Smooth muscle cell (in vitro differentiated cells): ENCODE data around the gene TOMT. TPM values are rescaled to one million over a fixed set of nuclear protein-coding genes. Genes with fewer than 3 reads are reported as not detected.
A peak's percentile ranks its signal among the peaks of the same experiment; 100 is the strongest.

Experiments used
- DNase-seq: peaks from one replicate; lab custom pipeline; 2025; ENCODE audit not compliant: unreplicated experiment; lab: John Stamatoyannopoulos, UW
- H2AFZ ChIP-seq: fragments of 200-600 bp; sonication (generic); 2 replicates; pipeline ENCODE4 v1.6.0; 2016; ENCODE audit warnings: antibody characterized with exemption, low read depth, mild to moderate bottlenecking
- H3F3A ChIP-seq: fragments of 200-600 bp; sonication (generic); 2 replicates; pipeline ENCODE4 v1.6.0; 2017; ENCODE audit warnings: antibody characterized with exemption, low read depth
- H3K27ac ChIP-seq: fragments of 200-600 bp; sonication (generic); 2 replicates; pipeline ENCODE4 v1.5.1; 2016; ENCODE audit warnings: low read depth, mild to moderate bottlenecking
- H3K27me3 ChIP-seq: fragments of 200-600 bp; sonication (generic); 2 replicates; pipeline ENCODE4 v1.6.1; 2016; ENCODE audit warnings: low read depth, mild to moderate bottlenecking
- H3K36me3 ChIP-seq: fragments of 200-600 bp; sonication (generic); 2 replicates; pipeline ENCODE4 v1.5.1; 2016; ENCODE audit warnings: low read depth
- H3K4me1 ChIP-seq: fragments of 200-600 bp; sonication (generic); 2 replicates; pipeline ENCODE4 v1.5.1; 2016; ENCODE audit warnings: low read depth
- H3K4me2 ChIP-seq: fragments of 200-600 bp; sonication (generic); 2 replicates; pipeline ENCODE4 v1.6.0; 2016; ENCODE audit warnings: mild to moderate bottlenecking
- H3K4me3 ChIP-seq: fragments of 200-600 bp; sonication (generic); 2 replicates; pipeline ENCODE4 v1.5.1; 2016; ENCODE audit warnings: mild to moderate bottlenecking
- H3K79me2 ChIP-seq: fragments of 200-600 bp; sonication (generic); 2 replicates; pipeline ENCODE4 v1.6.0; 2016; ENCODE audit warnings: low read depth, mild to moderate bottlenecking
- H3K9ac ChIP-seq: fragments of 200-600 bp; sonication (generic); 2 replicates; pipeline ENCODE4 v1.6.0; 2016; ENCODE audit warnings: low read depth
- H3K9me3 ChIP-seq: fragments of 200-600 bp; sonication (generic); replicated peaks from 2 replicates; pipeline ENCODE4 v1.5.1; 2016; ENCODE audit warnings: low read depth
- H4K20me1 ChIP-seq: fragments of 200-600 bp; sonication (generic); 2 replicates; pipeline ENCODE4 v1.6.0; 2016; ENCODE audit warnings: low read depth
- CTCF ChIP-seq: fragments of 200-600 bp; sonication (generic); IDR thresholded peaks from 2 replicates; pipeline ENCODE4 v1.5.1; 2017; ENCODE audit warnings: borderline replicate concordance, mild to moderate bottlenecking, antibody characterized with exemption; ENCODE audit not compliant: insufficient read depth, poor library complexity, severe bottlenecking
- WGBS: methylation state at CpG from one replicate; pipeline ENCODE4 v1.1.7; 2016; ENCODE audit warnings: low lambda C conversion rate; 5-methylcytosine and 5-hydroxymethylcytosine counted together
- polyA plus RNA-seq: library from polyadenylated mRNA; unstranded; fragments of >200 nt; fragmentation: Nextera tagmentation; extraction: Ambion mirVana; gene quantifications from 2 replicates; pipeline ENCODE4 v1.2.1, GENCODE V29; 2016
- total RNA-seq: library from RNA; depleted of rRNA; stranded (reverse); fragments of >200 nt; gene quantifications from 2 replicates; pipeline ENCODE4 v1.2.3, GENCODE V29; 2014

TOMT gene
- total and polyA plus RNA-seq, 2 experiments from 2014 or later, result not detected

GRCh38 chr11:72069787-72070251, 35.9 kb upstream of the TOMT start:
- Histone ChIP-seq H3K36me3 (no peaks in the 10 kb centered on the region), H4K20me1 (no peaks in the 10 kb centered on the region), H3K4me2 (peak overlapping the region; percentile 81), H2AFZ (no peak overlapping the region), H3K79me2 (peaks cover 66% of the 10 kb centered on the region), H3K4me3 (no peak overlapping the region), H3K27ac (peak overlapping the region; percentile 99), H3K4me1 (peaks cover 60% of the 10 kb centered on the region), H3K27me3 (no peaks in the 10 kb centered on the region), H3F3A (peaks cover 30% of the 10 kb centered on the region), H3K9me3 (no peaks in the 10 kb centered on the region), H3K9ac (peak overlapping the region; percentile 92)
- TF ChIP-seq CTCF, result no peak
- DNase-seq, result peak; percentile 34
- WGBS, result 0% methylated on average over 2 of the region's 2 CpGs

- no peak for DNase-seq
- Histone ChIP-seq H3K4me1 (peaks cover 64% of the 10 kb centered on the region), H3K9me3 (no peaks in the 10 kb centered on the region), H3K9ac (peak overlapping the region; percentile 45), H3K36me3 (no peaks in the 10 kb centered on the region), H3K4me2 (peak overlapping the region; percentile 81), H3K27me3 (no peaks in the 10 kb centered on the region), H4K20me1 (no peaks in the 10 kb centered on the region), H3F3A (peaks cover 35% of the 10 kb centered on the region), H2AFZ (no peak overlapping the region), H3K79me2 (peaks cover 66% of the 10 kb centered on the region), H3K4me3 (no peak overlapping the region), H3K27ac (peak overlapping the region; percentile 99)
- WGBS, result 92% methylated on average over 7 of the region's 7 CpGs
- TF ChIP-seq CTCF, result no peak
Measured at GRCh38 chr11:72070491-72070890, 35.2 kb upstream of the TOMT start.

GRCh38 chr11:72072348-72072747, 33.4 kb upstream of the TOMT start:
- no peaks in the 10 kb centered on the region for H3K36me3 ChIP-seq
- peaks cover 60% of the 10 kb centered on the region for H3K4me1 ChIP-seq
- H3K4me3 ChIP-seq, result no peak overlapping the region
- H3K27ac ChIP-seq, result peak overlapping the region; percentile 99
- H3F3A ChIP-seq, result peaks cover 42% of the 10 kb centered on the region
- no peaks in the 10 kb centered on the region for H4K20me1 ChIP-seq
- H3K27me3 ChIP-seq, result no peaks in the 10 kb centered on the region
- H3K9ac ChIP-seq, result peak overlapping the region; percentile 53
- WGBS, result 25% methylated on average over 3 of the region's 3 CpGs
- peak overlapping the region; percentile 76 for H3K4me2 ChIP-seq
- no peak for TF ChIP-seq CTCF
- no peak for DNase-seq
- peaks cover 65% of the 10 kb centered on the region for H3K79me2 ChIP-seq
- no peaks in the 10 kb centered on the region for H3K9me3 ChIP-seq
- H2AFZ ChIP-seq, result no peak overlapping the region

- peak; percentile 8 for TF ChIP-seq CTCF
- Histone ChIP-seq H3K9me3 (no peaks in the 10 kb centered on the region), H3K27ac (peak overlapping the region; percentile 81)
Measured at GRCh38 chr11:72075109-72075508, 30.6 kb upstream of the TOMT start.

More at GRCh38 chr11:72075109-72075508, 30.6 kb upstream of the TOMT start:
- H3K9ac ChIP-seq, result peak overlapping the region; percentile 44
- H3K79me2 ChIP-seq, result peaks cover 73% of the 10 kb centered on the region
- peaks cover 48% of the 10 kb centered on the region for H3K4me1 ChIP-seq
- WGBS, result 89% methylated on average over 1 of the region's 1 CpG
- DNase-seq, result no peak
- H4K20me1 ChIP-seq, result no peaks in the 10 kb centered on the region
- H3K4me3 ChIP-seq, result no peak overlapping the region
- H3F3A ChIP-seq, result peaks cover 39% of the 10 kb centered on the region
- peak overlapping the region; percentile 68 for H3K4me2 ChIP-seq
- no peaks in the 10 kb centered on the region for H3K27me3 ChIP-seq
- no peak overlapping the region for H2AFZ ChIP-seq
- no peaks in the 10 kb centered on the region for H3K36me3 ChIP-seq
